NCI-H2196 (cell line): Measurements from ENCODE around the gene BAIAP2L1.
A peak's percentile ranks its signal among the peaks of the same experiment; 100 is the strongest.
"Not testable (repeated sequence)": the region's sequence is repeated elsewhere in the genome, so short reads cannot be mapped to it uniquely, and the experiment has no call there.

Experiments used
- DNase-seq: peaks from one replicate; lab custom pipeline; 2025; ENCODE audit not compliant: unreplicated experiment; lab: John Stamatoyannopoulos, UW

BAIAP2L1 gene

DNA sequence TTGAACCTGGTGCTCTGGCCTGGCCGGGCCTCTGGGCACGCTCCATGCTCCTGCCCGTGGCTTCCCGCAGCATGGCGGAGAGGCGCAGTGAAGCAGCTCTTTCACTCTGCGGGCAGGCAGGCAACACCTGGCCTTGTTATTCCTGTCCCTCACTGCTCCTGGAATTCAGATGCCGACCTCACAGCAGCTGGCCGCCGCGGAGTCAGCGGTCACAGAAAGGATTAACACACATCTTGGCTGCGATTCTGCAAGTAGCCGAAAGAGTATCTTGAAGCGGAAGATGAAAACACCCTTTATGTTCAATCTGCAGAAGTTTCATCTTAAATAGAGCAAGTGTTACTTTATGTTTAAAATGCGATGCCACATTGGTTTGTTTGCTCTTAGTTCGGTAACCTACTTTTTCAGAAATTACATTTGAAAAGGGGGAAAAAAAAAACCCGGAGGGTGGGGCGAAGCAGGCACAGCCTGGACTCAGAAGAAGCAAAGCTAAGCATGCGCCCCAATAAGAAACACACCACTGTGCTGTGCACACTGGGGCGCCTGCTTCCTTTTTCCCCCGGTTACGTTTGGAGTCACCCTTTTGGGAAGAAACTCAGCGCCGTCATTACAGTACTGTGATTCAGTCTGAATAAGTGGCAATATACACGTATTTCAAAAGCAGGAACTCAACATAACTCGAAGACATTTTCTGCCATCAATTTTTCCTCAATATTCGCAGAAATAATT is 77.1 kb downstream of the BAIAP2L1 start:
- DNase-seq: no peak

DNA sequence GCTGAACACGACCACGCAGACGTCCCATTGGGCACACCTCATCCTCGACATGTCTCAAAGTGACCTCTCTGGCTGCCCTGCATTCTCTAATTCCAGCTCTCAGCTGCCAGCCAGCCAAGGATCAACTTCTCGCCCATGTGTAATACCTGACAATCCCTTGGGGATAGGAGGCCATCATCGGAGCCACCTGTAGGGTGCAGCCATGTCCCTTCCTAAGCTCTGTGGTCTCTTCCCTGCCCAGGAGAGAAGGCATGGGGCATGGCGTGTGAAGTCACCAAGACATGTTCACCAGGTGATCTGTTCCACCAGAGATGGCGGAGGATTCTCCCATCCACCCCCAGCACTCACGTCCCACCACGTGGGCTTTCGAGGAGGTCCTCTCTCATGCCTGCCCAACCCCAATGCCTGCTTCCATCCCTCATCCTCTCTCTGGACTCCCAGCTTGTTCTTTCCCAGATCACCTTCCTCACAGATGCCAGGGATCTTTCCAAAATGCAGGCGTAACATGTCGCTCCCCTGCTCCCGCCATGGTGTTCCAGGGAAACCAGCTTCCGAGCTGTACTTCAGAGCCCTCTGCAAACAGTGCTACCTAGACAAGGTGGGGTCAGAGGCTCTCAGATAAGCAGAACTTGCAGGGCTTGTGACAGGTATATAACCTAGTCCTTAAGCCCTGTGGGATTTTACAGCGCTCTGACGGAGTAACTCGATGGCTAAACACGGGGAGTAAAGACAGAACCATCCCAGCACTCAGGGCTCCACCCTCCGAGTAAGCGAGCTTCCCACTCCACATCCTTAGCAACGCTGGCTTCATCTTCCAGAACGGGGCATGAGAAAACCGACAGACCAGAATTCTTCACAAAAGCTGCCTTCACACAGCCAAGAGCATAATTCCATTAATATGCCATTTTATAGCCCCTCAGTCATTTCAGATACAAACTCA is 78.3 kb downstream of the BAIAP2L1 start:
- no peak for DNase-seq

DNA sequence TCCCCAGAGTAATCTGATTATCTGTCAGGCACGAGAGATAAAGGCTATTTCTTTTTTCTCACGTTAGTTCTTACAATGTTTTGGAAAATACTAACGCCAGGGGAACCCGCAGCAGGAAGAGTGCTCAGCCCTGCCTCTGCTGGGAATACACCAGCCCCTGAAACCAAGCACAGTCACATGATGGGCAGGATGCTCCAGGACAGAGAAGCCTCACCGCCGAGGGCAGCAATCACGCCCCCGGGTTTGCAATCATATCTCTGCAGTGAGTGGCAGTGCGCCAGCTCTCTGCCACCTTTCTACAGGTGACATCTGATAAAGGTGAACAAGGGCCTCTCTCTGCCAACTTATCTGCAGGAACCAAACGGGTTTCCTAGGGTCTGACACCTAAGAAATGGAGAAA is 79.6 kb downstream of the BAIAP2L1 start:
- DNase-seq: peak; percentile 45

DNA sequence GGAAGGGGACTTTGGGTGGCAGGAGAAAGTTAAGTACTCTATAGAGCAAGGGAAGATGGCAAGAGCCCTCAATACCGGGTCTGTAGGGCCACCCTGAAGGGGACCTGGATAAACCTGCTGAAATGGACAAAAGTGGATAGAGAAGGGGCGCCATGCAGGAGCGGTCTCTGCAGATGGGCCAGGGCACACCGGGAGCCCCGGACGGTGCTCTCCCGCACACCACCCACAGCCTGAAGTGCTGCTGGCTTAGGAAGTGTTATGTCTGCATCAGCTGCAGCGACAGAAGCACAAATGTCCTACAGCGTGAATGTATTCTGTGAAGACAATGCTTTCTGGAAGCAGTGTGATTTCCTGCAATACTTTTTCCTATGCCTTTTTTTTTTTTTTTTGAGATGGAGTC is 81.7 kb downstream of the BAIAP2L1 start:
- DNase-seq: no peak

DNA sequence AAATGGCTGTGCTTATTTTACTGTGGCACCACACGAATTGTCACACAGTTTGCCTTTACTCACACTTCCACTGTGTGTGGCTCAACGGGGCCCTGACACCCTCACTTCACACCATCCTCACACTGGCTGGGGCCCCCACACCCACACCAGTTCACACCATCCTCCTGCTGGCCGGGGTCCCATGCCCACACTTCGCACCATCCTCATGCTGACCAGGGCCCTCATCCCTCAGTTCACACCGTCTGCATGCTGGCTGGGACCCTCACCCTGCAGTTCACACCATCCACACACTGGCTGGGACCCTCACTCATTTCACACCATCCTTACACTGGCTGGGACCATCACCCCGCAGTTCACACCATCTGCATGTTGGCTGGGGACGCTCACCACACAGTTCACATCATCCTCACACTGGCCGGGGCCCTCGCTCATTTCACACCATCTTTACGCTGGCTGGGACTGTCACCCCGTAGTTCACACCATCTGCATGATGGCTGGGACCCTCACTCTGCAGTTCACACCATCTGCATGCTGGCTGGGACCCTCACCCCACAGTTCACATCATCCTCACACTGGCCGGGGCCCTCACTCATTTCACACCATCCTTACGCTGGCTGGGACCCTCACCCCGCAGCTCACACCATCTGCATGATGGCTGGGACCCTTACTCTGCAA is 83.4 kb downstream of the BAIAP2L1 start:
- DNase-seq: no peak

DNA sequence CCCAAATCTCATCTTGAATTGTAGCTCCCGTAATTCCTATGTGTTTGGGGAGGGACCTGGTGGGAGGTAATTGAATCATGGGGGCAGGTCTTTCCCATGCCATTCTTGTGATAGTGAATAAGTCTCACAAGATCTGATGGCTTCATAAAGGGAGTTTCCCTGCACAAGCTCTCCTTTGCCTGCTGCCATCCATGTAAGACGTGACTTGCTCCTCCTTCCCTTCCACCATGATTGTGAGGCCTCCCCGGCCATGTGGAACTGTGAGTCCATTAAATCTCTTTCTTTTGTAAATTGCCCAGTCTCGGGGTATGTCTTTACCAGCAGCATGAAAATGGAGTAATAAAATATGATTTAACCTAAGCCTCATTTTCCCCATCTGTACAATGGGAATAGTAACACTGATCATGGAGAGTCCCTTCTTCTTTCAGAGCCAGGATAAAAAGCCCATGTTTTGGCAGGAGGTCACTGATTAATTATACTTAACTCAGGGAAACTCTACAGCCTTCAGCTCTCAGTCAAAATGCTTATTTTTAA is 84.8 kb downstream of the BAIAP2L1 start:
- not testable (repeated sequence) for DNase-seq

DNA sequence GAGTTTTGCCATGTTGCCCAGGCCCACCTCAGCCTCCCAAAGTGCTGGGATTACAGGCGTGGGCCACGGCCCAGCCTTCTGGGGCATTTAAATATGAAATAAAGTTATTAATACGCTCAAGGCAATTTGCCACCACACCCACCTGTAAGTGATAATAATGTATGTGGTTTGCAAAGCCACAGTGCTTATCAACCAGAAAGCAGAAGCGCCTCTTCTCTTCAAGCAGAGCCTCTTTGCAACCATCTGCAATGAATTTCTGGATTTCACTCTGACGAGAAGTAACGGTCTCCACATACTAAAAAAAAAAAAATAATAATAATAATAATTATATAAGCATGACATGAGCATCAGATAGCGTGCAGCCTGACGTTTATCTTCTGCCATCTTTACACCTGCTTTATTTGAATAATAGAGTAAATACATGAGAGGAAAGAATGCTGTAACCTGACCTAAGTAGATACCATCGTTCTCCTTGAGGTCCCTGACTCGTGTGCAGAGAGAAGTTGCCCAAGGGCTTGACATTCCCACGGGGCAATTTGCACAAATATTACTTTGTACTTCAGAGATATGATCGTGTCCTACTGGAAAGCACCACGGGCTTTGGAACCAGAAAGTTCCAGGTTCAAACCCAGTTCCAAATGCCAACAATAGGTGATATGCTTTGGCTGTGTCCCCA is 85.4 kb downstream of the BAIAP2L1 start:
- DNase-seq: no peak

DNA sequence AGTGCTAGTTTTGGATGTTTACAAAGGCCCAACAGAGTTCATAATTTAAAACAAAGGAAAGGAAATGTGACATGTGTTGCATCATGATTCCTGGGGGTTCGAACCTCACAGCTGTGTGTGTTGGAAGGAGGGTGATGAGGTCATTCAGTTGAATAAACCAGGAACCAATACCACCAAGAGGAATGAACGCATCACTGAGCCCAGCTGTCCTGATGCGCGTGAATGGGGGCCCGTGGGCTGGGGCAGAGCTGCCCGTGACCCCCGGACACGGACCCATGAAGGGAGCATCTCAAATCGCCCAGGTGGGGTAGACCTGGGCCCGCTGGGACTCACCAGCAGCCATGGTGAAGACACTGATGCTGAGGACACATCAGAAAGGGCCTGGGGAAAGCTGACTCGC is 86.4 kb downstream of the BAIAP2L1 start:
- no peak for DNase-seq

DNA sequence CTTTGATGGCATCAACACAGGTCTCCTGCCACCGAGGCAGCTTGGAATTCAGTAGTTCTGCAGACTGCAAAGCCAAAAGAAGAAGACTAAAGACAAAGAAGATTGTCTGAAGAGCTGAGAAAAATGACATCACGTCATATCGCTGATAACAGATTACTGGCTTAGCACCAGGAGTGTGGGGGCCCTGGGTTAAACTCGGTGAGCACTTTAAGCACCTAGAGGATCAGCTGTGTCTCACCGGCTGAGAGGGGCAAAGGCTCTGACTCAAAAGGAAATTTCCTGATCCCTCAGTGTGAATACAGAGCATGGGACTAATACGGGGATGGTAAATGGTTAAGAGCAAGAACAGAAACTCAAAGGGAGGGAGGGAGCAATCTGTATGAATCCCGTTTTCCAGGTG is 88.7 kb downstream of the BAIAP2L1 start:
- DNase-seq: no peak

DNA sequence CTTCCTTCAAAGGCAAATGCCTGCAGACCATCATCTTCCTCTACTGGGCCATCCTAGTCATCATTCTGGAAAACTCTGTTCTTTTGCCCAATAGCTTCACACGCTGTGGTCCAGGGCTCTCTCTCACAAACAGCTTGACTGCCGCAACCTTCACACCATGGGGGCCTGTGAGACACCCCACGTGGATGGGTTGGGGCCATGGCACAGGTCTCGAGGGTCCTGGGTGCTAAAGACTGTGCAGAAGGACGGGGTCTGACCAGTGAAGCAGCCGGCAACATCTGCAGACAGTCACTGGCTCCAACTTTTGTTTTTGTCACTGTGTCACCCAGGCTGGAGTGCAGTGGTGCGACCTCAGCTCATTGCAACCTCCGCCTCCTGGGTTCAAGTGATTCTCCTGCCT is 91.3 kb downstream of the BAIAP2L1 start:
- no peak for DNase-seq

DNA sequence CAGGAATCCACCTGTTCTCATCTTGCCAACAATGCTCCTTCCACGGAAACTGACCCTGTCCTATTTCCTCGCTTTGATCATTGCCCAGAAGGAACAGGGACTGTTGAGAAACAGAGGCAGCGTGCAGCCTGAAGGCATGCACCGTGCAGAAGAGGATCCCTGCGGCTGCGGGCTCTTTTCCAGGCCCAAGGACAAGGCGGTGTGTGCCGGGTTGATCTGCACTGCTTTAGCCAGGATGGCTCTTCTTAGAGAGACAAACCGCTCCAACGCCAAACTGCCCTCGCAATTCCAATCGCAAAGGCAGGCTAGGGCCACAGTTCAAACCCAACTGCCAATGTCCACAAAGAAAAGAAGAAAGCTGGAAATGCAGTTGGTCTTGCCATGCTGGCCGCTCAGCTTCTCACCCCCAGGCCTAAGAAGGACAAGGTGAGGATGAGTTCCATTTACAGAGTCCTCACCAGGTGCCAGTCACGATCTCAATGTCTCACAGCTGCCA is 92.9 kb downstream of the BAIAP2L1 start:
- no peak for DNase-seq

DNA sequence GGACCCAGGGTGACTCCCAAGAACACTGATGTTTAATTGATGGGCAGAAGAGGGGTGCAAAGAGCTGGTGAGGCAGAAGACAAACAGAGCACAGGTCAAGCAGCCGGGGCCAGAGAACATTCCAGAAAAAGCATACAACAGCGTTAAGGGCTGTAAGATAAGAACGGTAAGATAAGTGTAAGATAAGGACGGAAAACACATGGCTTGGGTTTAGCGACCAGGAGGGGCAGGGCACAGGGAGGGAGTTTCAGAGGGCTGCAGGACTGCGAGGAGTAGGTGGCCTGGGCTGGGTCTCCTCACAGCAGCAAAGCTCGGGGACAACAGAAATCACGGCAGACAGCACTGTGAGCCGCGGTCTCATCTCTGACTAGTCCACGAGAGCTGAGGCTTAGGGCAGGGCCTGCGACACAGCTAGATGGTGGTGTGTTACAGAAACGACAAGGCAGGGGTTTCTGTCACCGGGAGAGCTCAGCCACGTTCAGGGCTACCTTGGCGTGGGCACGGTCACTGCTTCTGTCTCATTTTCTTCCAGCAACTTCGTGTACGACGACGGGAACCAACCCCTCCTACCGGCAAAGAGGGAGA is 94.8 kb downstream of the BAIAP2L1 start:
- no peak for DNase-seq

DNA sequence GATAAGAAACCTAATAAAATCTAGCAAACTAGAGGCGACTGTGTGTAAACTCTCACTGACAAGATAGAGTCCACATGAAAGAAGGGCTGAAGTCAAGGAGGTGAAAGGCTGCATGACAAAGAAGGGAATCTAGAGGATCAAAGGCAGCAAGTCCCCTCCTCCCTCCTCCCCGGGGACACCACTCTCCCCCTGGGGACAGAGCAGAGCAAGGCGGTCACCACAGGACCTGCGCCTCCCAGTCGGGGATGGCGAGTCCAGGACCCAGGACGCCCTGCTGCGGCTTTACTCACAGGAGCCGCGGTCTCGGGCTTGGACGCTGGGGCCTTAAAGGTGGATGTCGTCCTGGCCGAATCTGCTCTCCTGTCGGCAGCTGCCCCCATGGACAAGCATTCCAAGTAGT is 97.0 kb downstream of the BAIAP2L1 start:
- DNase-seq: no peak

DNA sequence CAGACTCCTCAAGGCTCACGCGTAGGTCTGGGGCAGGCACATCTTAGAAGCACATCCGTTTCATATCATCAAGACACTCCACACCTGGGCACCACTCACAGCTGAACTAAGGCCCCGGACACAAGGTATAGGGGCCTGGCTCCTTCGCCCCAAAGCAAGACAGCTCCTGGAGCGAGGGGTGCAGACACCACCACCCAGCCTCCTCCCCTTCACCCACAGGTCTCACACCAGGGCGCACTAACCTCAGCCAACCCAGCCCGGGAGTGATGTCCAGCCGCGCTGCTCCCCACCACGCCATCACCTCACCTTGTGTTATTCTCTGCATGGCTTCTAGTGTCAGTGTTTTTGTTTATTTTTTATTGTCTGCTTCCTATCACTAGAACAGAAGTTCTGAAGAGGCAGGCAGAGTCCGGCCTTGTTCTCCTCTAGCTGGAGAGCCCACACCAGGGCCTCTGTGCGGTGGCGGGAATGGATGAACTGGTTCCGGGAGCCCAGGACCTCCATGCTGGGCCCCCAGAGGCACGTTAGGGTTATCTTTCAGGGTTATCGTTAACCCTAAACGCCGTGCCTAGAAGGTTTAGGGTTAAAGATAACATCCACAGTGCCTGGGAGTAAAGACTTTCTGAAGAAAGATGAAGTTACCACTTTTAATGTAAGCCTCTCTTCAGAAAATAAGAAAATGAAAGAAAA is 97.6 kb downstream of the BAIAP2L1 start:
- no peak for DNase-seq

DNA sequence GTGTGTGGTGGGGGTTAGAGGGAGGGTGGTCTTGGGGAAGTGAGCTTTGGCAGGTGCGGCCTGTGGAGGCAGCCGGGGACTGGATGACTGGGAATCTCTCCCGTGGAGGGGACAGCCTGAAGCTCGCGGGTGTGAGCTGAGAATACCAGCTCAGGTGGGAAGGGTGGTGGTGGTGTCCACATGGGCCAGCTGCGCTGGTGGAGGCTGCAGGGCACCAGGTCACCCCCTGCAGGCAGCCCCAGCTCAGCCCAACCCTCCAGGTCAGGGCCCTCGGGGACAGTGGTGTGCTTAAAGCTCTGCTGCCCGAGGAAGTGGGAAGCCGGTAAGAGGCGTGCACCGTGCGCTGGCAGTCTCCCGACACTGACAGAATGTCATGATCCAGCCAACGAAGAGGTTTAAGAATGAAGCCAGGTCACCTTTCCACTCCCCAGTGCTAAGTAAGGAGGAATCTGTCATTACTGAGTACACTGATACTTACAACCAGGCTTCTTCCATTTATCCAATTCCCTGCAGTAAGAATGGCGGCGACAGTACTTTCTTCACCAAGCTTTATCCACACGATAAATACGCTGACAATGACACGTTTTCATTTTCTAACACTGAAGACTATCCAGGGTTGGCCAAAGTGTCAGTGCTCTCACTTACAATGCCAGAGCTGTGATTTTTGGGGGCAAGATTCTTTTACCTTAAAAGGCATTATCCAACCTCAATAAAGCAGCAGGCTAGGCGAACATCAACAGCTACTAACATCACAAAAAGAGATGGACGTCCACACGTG is 99.0 kb downstream of the BAIAP2L1 start:
- DNase-seq: no peak

DNA sequence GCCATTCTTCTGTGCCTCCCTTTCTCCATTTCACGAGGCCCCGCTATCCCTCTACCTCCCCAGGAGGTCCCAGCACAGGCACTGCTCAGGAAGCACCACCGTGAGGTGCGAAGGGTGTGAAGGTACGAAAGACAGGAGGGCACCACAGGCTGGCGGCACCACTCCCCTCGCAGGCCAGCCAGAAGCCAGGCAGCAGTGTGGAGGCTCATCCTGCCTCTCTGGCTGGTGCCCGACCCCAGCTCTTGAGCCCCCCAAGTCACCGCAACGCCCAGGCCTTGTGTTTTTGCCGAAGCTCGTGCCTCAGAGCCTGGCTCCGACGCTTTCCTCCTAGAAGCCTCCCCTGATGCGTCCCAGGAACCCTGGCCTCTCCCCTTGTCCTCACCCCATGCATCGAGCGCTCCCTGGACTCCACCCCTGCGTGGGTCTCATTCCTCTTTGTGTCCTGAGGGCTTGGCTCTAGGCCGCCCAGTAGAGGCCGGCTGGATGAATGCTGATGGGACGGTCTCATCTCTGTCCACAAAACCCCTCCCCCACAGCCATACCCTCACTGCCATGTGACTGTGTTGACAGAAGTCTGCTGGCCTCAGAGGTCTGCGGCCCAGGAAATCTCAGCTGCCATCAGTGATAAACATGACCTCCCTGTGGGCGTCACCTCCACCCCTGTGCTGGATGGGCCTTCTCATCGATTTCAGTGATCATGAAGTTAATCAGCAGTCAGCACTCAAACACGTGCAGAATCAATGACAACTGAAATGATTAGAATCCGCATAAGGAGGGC is 100.1 kb downstream of the BAIAP2L1 start:
- no peak for DNase-seq

DNA sequence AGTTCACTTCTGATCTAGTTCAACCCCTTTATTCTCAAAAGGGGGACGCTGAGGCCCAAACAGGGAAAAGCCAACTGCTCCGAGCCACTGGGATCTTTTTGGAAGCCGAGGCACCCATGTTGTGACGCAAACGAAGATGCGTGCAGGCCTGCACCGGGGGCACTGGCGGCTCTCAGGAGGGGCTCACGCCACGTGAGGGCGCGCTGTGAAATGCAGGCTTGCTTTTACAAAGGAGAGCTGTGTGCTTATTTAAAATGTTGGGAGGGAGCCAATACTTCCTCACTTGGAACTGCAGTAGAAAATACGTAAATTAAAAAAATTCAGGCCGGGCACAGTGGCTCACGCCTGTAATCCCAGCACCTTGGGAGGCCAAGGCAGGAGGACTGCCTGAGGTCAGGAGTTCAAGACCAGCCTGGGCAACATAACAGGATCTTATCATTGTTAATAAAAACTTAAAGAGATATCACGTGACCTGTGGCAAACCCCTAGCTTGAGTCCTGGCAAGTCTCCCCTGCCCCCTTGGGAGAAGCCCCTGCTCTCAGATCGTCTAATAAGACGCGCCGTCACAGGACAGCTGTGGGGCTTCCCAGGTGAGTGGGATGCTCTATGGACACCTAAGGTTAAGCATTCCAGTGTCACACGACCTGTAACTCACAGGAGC is 103.1 kb downstream of the BAIAP2L1 start:
- no peak for DNase-seq

DNA sequence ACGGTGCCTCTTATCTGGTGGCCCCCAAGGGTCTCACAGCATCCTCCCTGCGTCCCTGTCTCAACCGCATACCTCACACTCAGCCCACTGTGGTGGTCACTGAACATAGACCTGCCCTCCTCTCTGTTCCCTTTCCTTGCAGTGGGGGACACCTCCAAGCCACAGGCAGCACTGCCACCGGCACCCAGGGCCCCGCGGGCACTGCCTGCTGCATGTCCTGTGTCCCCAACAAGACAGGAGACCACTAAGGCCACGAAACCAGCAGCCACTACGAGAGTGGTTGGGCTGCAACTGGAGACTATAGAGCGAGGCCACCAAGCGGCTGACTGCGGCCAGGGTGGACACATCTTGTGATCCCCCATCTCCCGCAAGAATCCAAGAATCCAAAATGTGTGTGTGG is 104.1 kb downstream of the BAIAP2L1 start:
- no peak for DNase-seq
